Erythroblast (primary cell): Measurements from ENCODE around the gene PXN.
A peak's percentile ranks its signal among the peaks of the same experiment; 100 is the strongest.

Source experiments
- GATA1 ChIP-seq: IDR thresholded peaks from 2 replicates; pipeline ENCODE4 v1.6.1; 2011; ENCODE audit warnings: low read depth, mild to moderate bottlenecking, control low read depth, low read length, moderate library complexity
- POLR2A ChIP-seq: IDR thresholded peaks from 2 replicates; pipeline ENCODE4 v1.6.1; 2011; ENCODE audit warnings: mild to moderate bottlenecking, low read length

DNA sequence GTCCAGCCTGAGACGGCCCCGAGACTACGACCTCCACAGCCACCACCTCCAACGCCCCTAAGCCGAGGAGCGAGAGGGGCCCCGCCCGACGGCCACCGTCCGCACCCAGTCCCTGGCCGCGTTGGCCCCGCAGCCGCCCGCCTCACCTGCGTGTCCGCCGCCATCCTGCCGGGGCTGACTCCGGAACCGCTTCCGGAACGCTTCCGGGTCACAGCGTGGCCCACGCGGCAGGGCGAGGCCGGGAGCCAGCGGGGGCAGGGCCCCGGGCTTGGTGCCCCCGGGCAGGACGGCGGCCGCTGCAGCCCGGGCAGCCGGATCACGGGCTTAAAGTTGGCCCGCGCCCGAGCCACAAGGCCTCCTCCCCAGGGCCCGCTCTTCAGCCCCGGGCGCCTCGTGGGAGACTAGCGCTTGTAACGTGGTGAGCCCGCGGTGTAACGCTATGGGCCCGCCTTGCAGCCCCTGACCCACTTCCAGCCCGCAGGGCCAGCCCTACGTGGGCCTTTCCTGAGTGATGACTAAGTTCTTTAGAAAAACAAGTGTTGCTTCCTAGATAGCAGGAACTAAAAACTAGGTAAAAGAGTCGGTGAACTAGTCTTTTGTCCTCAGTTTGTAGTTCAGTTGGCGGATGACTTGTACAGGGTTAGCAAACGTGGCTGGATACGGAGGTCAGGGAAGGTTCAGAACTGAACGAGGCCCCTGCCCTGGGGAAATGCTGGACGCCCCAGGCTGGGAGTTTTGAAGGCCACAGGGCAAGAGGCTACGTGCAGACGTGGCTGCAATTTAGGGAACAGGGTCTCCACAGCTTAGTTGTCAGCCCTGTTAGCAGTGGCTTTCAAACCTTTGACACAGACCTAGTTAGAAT, 70.8 kb downstream of the PXN start, which contains the start of gene GCN1:
- peak; percentile 91 for TF ChIP-seq POLR2A
- no peak for TF ChIP-seq GATA1
